GM08714 (cell line): Measurements from ENCODE around the gene AXIN1.

Experiments
- H3K4me3 ChIP-seq: fragments of 200-500 bp; sonication (Bioruptor generic); 2 replicates; pipeline ENCODE4 v1.5.1; 2014; ENCODE audit warnings: mild to moderate bottlenecking, low read length, inconsistent platforms
- ZNF274 ChIP-seq: IDR thresholded peaks from 2 replicates; pipeline ENCODE4 v1.6.1; 2012; ENCODE audit warnings: mild to moderate bottlenecking, low read depth, low read length

The AXIN1 gene

DNA sequence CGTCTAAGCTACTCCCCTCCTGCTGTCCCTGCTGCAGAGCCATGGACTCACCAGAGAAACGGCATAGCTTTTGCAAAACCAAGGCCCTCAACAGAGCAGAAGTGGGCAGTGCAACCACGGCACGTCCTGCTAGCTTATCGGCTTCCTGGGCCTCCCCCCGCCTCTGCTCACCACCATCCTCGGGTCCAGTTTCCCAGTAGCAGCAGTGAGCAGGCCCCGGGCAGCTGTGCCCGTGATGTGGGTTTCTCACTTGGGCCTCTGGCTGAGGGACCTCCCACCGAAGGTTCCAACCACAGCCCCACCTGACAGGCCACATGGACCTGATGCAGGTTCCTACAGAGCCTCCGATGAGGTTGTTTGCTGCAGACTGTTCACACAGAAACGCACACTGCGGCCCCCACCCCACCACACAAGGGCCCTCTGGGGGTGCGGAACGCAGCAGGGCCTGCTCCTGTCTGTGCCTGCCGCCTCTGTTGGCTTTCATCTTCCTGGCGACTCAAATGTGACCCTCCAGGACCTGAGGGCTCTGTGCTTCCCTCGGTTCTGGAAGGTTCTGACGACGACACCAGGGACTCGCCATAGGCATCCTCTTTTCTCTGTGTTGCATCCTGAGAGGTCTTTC lies 44.7 kb downstream of the AXIN1 start:
- no peak overlapping the region for H3K4me3 ChIP-seq
- TF ChIP-seq ZNF274 = no peak

DNA sequence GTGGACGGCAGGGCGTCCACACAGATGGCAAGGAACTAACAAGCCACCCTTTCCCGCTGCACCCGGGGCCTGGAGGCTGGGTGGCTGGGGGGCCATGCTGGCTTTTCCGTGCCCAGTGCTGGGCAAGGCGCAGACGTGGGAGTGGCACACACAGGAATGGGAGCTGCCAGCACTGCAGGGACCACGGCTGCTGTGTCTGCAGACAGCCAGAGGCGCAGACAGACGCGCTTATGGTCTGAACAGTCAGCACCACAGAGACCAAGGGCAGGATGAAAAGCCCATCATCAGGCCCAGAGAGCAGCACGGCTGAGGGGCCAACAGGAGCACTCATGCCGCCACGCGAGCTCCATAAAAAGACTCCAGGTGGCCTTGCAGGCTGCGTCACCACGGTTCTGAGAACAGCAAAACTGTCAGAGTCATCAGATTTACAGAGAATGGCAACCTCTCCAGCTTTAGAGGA lies 45.6 kb downstream of the AXIN1 start:
- no peak overlapping the region for H3K4me3 ChIP-seq
- TF ChIP-seq ZNF274 = no peak

DNA sequence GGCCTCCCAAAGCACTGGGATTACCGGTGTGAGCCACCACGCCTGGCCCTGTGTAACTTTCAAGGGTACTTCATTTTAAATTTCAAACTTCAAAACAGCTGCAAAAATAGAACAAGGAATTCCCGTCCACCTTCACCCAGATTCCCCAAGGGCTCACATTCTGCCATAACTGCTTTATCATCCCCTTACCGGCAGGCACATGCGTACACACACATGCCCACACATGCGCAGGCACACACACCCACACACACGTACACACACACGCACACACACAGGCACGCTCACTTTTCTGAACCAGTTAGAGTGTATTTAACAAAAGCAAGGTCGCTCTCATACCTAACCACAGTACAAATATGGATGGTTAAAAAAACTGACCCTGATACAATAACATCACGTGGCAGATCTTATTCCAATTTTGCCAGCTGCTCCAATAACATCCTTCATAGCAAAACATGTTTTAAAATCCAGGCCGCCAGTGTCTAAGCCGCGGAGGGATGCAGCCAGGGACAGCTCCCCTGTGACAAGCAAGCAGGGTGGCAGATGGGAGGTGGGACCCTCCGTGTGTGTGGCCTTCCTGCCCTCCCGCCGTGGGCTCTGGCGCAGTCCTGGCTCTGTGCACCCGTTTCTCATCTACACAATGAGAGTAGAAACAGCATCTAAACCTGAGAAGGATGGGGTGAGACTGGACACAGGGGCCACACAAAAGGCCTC lies 46.5 kb downstream of the AXIN1 start:
- H3K4me3 ChIP-seq = no peak overlapping the region
- TF ChIP-seq ZNF274 = no peak

DNA sequence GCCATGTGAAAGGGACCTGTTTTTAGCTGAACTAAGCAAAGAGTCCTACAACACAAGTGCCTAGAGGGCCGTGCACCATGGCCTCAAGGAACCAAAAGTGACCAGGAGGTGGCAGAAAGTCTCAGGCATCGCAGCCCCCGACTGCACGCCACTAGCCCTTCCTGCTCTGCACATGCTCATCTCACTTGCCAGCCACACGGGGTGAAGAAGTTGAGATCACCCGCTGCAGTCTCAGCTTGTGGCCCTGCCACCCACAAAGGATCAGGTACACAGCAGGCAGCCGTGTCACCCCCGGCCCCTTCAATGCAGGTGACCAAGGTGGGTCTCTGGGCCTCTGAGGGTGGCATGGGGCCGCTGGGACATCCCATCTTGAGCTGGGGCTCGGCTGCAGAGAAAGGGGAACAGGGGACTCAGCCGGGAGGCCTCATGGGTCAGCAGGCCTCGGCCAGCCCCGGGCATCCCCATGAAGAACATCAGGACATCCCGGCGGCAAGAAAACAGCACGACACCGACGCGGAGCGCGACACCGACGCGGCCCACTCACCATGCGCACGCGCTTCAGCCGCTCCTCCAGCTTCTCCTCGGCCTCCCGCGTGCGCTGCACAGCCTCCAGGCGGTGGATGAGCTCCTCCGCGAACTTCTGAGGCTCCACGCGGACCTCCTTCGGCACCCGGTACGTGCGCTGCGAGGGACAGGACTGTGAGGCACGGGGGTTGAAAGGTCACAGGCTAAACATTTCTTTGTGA lies 48.6 kb downstream of the AXIN1 start:
- no peak overlapping the region for H3K4me3 ChIP-seq
- TF ChIP-seq ZNF274 = no peak

DNA sequence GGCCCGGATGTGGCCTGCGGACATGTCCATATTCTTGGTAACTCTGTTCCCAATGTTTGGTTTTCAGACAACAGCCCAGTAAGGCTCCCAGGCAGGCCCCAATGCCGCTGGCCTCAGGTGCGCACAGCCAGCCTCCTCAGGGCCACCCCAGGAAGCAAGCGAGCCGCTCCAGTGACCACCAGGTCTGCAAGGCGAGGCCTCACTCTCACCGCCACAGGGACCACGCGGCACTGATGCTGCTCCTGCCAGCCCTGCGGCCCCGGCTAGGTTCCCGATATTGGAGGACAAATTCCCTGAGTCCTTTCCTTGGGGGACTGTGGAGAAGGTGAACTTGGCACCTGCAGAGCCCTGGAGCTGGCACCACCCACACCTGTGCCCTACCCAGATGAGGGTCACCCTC lies 50.6 kb downstream of the AXIN1 start:
- TF ChIP-seq ZNF274 = no peak
- H3K4me3 ChIP-seq = no peak overlapping the region

DNA sequence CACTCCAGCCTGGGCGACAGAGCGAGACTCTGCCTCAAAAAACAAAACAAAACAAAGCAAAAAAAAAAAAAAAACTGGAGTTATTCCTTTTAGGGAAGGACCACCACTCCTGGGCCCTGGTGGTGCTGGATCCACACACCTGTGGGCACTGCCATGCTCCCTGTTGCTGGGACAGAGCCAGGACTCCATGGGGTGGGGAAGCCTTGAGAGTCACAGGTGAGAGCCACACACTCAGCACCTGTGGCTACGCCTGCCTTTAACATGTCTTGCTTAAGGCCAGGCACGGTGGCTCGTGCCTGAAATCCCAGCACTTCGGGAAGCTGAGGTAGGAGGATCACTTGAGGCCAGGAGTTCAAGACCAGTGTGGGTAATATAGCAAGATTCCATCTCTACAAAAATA lies 51.3 kb downstream of the AXIN1 start:
- no peak for TF ChIP-seq ZNF274
- no peak overlapping the region for H3K4me3 ChIP-seq

DNA sequence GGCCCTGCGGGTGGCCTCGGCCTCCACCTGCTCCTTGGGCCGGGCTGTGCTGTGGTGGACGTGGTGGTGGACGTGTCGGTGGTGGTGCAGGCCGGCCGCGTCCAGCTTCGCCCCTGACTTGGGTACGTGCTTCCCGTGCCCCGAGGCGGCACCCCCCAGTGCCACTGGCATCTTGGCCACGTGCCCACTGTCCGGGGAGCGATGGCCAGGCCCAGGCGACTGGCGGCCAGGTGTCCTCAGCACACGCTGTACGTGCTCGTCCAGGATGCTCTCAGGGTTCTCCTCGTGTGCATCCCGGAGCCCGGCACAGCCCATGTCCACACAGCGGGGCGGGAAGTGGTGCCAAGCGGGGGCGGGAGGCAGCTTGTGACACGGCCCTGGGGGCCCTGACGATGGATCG lies 54.7 kb downstream of the AXIN1 start:
- no peak for TF ChIP-seq ZNF274
- no peak overlapping the region for H3K4me3 ChIP-seq

DNA sequence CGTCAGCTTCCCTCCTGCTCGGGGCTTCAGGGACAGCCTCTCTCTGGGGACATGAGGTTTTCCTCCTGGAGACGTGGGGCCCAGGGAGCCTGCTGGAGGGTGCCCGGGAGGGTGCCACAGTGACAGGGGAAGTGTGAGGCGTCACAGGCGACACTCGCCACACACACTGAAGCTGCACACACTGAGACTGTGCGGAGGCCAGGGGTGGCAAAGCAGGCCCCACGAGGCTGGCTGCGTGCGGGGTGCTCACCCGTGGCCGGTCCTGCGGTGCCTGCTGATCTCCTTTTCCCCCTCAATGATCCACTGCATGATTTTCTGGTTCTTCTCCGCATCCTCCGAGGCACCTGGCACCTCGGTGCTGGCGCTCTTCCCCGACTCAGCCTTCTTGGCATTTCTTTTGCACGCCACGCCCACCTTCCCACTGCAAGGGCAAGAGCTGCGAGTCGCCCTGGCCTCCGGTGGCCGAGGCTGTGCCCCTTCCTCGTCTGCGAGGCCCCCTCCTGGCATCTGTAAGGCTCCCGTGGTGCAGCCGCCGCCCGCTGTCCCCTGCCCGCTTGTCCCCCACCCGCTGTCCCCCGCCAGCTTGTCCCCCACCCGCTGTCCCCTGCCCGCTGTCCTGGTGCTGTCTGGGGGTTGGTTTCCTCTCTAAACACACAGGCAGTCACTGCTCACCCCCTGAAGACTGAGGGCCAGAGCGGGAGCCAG lies 55.6 kb downstream of the AXIN1 start:
- no peak overlapping the region for H3K4me3 ChIP-seq
- TF ChIP-seq ZNF274 = no peak

DNA sequence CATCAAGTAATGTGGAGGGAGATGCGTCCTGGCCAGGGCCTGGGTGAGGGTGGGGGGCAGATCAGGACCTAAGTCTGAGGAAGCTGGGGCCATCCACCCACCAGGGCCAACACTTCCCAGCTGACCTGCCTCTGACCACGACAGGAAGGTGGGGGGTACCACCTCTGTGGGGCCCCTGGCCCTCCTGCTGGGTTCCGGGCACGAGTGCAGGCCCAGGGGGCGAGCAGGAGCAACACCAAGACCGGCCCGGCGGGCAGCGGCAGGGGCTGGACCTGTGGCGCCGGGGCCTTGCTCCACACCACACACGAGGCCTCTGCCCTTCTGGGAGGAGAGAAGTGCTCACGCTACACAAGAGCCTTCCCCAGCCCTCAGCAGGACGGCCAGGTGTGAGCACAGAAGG lies 56.2 kb downstream of the AXIN1 start:
- TF ChIP-seq ZNF274 = no peak
- H3K4me3 ChIP-seq = no peak overlapping the region

DNA sequence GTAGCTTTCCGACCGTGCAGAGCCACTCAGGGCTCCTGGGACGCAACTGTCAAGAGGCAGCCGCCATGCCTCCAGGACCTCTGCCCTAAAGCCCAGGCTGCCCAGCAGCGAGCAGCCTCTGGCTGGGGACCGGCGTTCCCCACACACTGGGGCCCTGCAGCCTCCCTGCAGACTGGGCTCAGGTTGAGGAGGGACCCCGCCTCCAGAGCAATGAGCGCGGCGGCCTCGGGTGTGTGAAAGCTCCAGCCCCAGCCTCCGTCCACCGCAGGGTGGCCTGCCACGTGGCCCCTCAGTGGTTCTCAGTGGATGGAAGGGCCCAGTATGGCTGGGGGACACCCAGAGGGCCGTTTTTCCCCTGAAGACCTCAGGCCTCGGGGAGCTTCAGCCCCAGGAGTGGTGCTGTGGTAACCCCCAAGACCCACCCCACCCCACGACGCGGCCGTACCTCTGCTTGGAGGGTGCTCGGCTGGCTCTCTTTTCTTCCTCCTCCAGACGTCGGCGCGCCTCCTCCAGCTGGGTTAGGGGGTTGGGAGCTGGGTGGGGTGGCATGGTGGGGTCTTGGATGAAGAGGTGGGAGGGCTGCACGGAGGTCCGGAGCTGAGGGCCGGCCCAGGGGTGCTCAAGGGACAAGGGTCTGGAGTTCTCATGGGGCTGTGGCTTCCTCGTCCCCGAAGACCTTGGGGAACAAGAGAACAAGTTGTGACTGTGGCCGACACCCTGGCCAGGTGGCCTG lies 59.3 kb downstream of the AXIN1 start:
- H3K4me3 ChIP-seq = no peak overlapping the region
- no peak for TF ChIP-seq ZNF274

DNA sequence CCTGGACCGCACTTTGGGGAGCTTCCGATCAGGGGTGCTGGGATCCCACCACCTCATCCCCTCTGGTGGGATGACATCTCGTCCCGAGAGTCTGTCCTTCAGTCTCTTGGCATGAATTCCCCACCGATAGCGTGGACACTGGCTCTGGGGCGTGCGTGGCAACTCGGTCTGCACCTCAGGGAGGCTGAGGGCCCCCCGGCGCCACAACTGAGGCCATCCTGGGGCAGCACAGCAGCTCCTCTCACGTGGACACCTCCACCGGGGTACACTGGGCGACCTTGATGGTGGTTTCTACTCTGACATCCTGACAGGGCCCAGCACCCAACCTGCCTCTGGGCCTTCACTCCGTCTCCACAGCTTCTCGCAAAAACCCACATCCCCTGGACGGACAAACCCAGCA lies 61.0 kb downstream of the AXIN1 start:
- TF ChIP-seq ZNF274 = no peak
- H3K4me3 ChIP-seq = no peak overlapping the region

DNA sequence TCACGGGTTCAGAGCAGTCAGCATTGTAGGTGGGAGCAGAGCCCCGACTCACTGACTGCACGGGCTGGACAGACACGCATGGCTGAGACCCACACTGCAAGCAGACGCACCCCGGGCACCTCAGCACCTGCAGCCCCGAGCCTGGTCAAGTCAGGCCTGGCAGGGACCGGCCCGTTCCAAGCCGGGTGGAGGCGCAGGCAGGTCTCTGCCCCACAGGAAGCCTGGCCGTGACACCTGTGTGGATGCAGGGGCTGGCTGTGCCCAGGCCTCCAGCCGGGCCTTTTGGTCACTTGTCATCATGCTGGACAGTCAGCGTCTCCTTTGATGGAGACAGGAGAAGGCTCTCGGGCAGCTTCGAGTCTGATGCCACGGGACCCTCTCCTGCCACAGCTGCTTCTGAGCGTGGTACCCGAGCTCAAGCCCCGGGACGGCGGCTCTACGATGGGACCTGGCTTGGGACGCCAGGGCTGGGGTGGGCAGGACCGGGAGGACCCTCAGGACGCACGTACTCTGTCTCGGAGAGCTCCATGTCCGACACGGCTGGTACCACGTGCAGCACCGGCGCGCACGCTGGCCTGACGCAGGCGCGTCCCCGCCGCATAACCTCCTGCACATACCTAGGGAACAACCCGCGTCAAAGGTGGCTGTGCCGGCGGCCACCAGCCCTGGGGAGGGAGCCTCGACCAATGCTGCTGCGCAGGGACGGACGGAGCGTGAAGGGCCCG lies 61.7 kb downstream of the AXIN1 start:
- no peak overlapping the region for H3K4me3 ChIP-seq
- TF ChIP-seq ZNF274 = no peak

DNA sequence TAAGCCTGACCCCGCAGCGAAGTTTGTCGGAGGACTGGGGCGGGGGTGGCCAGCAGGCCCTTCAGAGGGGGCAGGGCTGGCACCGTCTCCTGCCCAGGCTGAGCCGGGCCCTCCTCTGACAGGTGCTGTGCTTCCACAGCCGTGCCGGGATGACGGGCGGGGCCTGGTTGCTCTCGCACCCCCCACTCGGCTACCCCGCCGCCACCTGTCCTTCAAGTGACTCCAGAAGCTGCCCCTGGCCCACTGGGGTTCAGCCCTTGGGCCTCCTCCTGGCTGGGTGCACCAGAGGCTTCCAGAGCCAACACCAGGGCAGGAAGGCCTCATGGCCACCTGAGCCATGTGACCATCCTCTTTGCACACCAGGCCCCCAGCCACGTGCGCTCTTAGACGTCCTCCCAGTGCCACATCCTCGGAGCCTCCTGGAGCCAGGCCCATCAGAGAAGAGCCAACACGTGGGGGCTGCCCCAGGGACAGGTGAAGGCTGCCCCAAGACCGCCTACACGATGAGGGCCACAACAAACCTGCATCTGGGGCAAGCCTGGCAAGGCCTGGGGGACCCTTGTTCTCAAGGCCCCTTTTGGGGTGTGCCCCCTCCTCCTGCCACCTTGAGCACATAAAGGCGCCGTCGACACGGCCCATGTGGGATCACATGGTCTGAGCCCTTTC lies 62.4 kb downstream of the AXIN1 start:
- no peak for TF ChIP-seq ZNF274

More for the DNA sequence above, 62.4 kb downstream of the AXIN1 start:
- no peak overlapping the region for H3K4me3 ChIP-seq
